ENCODE measurements around the gene SMCHD1. TPM values are rescaled to one million over a fixed set of nuclear protein-coding genes. Genes with fewer than 3 reads are reported as not detected.

Gene SMCHD1
- total RNA-seq, 1 experiment from 2014 or later, result 33.0 TPM

GRCh38 chr18:2704541-2704940 lies 49.0 kb downstream of the SMCHD1 start:
- Mint-ChIP-seq H3K9me3 (no peaks in the 10 kb centered on the region), H3K36me3 (peaks cover 37% of the 10 kb centered on the region), H3K27me3 (ENCODE audit: low read depth) (no peaks in the 10 kb centered on the region), H3K27ac (no peak overlapping the region), H3K4me3 (no peak overlapping the region), H3K4me1 (peaks cover 9% of the 10 kb centered on the region)
- ChIA-PET POLR2A (no interaction called here), CTCF (interaction anchor here (0.7 kb wide), 1 partner anchor 61 kb away, joined by 3 read pairs; no protein-coding TSS in a partner anchor)
- DNase-seq (ENCODE audit: low spot score) (no peak), ATAC-seq (no peak)
- TF ChIP-seq NFYB (CRISPR knock-in tag; conservative IDR thresholded peaks at IDR 0.05; ENCODE audit: low read depth), result no peak
- no peak for TF ChIP-seq FOXP4 (CRISPR knock-in tag; IDR thresholded peaks at IDR 0.05)
- no peak for TF ChIP-seq ZNF281 (CRISPR knock-in tag; IDR thresholded peaks at IDR 0.05)
- no peak for TF ChIP-seq MYBL2 (CRISPR knock-in tag; IDR thresholded peaks at IDR 0.05)
- TF ChIP-seq PREB (CRISPR knock-in tag; IDR thresholded peaks at IDR 0.05; ENCODE audit: borderline replicate concordance), result no peak
- no peak for TF ChIP-seq MXD4 (CRISPR knock-in tag; IDR thresholded peaks at IDR 0.05; ENCODE audit: borderline replicate concordance)
- TF ChIP-seq SOX15 (CRISPR knock-in tag; IDR thresholded peaks at IDR 0.05), result no peak
- no peak for TF ChIP-seq PRRX2 (CRISPR knock-in tag; IDR thresholded peaks at IDR 0.05)
- TF ChIP-seq ZNF138 (CRISPR knock-in tag; conservative IDR thresholded peaks at IDR 0.05), result no peak
- TF ChIP-seq CTCF (IDR thresholded peaks at IDR 0.05), result no peak
- TF ChIP-seq NFE2L1 (CRISPR knock-in tag; IDR thresholded peaks at IDR 0.05), result no peak
- no peak for TF ChIP-seq RELA (CRISPR knock-in tag; IDR thresholded peaks at IDR 0.05; ENCODE audit: borderline replicate concordance)
- no peak for TF ChIP-seq GRHL2 (CRISPR knock-in tag; IDR thresholded peaks at IDR 0.05; ENCODE audit: insufficient replicate concordance, severe bottlenecking)
- TF ChIP-seq NR3C1 (CRISPR knock-in tag; conservative IDR thresholded peaks at IDR 0.05; ENCODE audit: low read depth), result no peak
- no peak for TF ChIP-seq ETV6 (CRISPR knock-in tag; IDR thresholded peaks at IDR 0.05)
- TF ChIP-seq TEAD4 (CRISPR knock-in tag; IDR thresholded peaks at IDR 0.05), result no peak
- TF ChIP-seq ARID4B (CRISPR knock-in tag; IDR thresholded peaks at IDR 0.05; ENCODE audit: borderline replicate concordance), result no peak
- no peak for TF ChIP-seq HMGXB4 (CRISPR knock-in tag; IDR thresholded peaks at IDR 0.05)
- TF ChIP-seq CREB1 (CRISPR knock-in tag; IDR thresholded peaks at IDR 0.05), result no peak
